Effector CD4-positive, alpha-beta T cell (primary cell): ENCODE measurements around the gene SOX8.
"Not testable (repeated sequence)": the region's sequence is repeated elsewhere in the genome, so short reads cannot be mapped to it uniquely, and the experiment has no call there.

Experiments used
- DNase-seq: peaks from one replicate; pipeline ENCODE4 v3.0.0-alpha.2; 2020
- total RNA-seq: gene quantifications from one replicate; lab custom pipeline; 2026; lab: John Stamatoyannopoulos, UW

Gene SOX8
- total RNA-seq, result 1.9 reads per million, percentile 2 among the genes with 10 or more reads in this experiment

DNA sequence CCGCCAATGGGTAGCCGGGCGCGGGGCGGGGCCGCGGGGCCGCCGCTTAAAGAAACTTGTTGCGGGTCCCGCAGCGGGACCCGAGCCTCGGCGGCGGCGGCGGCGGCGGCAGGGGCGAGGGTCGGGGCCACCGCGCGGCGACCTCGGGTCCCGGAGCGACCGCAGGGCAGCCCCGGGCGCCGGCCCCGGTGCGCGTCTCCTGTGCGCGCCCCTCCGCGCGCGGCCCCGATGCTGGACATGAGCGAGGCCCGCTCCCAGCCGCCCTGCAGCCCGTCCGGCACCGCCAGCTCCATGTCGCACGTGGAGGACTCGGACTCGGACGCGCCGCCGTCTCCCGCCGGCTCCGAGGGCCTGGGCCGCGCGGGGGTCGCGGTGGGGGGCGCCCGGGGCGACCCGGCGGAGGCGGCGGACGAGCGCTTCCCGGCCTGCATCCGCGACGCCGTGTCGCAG, at the start of gene SOX8:
Gene SOX8, plus strand, starts transcription at position 76 of the 450 bp plus-strand sequence. Its CDS starts 153 bp downstream, at position 229.
- no peak for DNase-seq

DNA sequence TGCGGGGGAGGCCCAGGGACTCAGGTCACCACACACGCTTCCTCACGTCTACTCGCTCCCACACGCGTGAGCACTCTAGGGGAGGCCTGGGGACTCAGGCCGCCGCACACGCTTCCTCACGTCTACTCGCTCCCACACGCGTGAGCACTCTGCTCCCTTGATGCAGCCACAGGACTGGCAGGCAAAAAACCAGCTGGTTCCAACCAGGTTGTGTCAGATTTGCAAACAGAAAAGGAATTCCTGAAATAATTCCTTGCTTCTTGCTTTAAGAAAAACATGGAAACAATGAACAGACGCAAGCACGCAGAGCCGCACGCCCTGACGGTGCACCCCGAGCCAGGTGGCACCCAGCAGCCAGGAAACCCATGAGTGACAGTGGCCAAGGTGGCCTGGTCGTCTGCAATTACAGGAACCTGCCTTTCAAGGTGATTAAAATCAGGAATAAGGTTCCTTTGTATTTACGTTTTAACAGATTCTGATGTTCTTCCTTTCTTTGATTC, 48.7 kb upstream of the SOX8 start:
- no peak for DNase-seq

DNA sequence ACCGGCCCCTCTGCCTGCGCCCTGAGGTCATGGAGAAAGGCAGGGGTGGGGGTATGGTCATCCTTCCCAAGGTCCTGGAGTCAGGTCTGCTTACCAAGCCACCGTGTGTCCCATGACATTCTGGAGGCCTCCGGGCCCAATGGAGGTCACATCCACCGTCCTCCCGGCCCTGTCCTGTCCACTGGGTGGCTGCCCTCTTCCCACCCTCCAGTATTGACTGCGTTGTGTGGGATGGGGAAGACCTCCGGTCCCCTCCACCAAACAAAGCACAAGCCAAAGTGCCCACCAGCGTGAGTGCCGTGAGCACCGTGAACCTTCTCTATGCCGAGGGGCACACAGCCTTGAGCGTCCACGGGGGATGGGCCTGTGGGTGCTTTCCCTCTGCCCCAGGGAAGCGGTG, 48.0 kb upstream of the SOX8 start:
- no peak for DNase-seq

GRCh38 chr16:934178-934577, 47.4 kb upstream of the SOX8 start:
- DNase-seq, result no peak

DNA sequence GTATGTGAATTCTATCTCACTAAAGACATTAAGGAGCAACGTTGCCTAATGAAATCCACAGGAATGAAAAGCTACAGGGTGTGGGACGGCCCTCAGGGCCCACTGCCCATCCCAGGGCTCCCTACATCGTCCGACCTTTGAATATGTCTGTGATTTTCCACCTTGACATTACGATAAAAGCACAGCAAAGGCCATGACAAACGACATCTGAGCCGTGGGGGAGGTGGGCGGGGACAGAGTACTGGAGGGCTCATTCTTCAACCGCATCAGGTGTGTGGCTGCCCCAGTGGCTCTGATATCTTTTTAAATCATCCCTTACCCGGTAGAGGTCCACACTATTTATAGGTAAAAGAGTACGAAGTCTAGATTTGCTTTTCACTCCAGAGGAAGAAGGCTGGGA, 45.9 kb upstream of the SOX8 start:
- DNase-seq, result no peak

DNA sequence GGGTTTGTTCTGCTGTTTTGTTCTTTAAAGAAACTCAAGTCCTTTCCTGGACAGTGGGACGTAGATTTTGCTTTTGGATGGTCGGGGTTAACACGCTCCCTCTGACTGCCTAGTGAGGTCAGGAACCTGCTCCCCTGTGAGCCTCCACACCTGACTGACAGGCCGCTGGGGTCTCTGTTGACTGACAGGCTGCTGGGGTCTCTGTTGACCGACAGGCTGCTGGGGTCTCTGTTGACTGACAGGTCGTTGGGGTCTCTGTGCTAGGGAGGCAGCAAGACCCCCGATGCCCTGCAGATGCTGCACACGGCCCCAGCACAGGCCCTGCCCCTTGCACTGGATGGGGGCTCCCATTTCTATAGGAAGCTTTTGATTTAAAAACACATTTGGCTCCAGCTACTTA, 44.3 kb upstream of the SOX8 start:
- no peak for DNase-seq

GRCh38 chr16:937723-938122, 43.8 kb upstream of the SOX8 start:
- DNase-seq, result no peak

DNA sequence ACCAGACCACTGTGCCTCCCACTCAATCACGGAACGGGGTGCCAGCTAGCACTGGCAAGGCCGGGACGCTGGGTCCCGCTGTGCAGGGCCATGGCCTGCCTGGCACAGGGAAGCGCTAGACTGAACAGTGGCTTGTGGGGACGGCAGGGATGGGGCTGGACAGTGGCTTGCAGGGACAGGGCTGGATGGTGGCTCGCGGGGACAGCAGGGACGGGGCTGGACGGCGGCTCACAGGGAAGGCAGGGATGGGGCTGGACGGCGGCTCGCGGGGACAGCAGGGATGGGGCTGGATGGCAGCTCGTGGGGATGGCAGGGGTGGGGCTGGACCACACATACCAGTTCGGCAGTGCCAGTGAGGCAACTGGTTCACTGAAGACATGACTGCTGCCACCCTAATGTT, 43.4 kb upstream of the SOX8 start:
- no peak for DNase-seq

- no peak for DNase-seq
Measured at GRCh38 chr16:938752-939151, 42.8 kb upstream of the SOX8 start.

GRCh38 chr16:939311-939710, 42.3 kb upstream of the SOX8 start:
- DNase-seq, result no peak

- no peak for DNase-seq
Measured at GRCh38 chr16:939941-940340, 41.6 kb upstream of the SOX8 start.

- DNase-seq, result no peak
Measured at GRCh38 chr16:942436-943060, 39.0 kb upstream of the SOX8 start.

DNA sequence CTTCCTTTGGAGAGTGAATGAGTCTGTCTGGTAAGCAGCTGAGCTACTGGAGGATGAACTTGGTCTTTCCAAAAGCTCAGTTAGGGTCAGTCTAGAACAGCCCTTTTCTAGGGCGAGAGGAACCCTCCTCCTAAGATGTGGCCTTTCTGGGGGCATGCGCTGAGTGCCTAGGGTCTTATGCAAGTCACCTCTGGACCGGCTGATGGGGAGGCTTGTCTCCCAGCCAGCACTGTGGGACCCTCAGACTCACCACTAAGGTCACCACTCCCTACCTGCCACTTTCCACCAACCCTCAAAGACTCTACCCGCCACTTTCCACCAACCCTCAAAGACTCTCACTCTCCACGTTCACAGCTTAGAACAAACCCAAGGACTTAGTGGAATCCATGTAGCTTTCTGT, 37.6 kb upstream of the SOX8 start:
- no peak for DNase-seq

DNA sequence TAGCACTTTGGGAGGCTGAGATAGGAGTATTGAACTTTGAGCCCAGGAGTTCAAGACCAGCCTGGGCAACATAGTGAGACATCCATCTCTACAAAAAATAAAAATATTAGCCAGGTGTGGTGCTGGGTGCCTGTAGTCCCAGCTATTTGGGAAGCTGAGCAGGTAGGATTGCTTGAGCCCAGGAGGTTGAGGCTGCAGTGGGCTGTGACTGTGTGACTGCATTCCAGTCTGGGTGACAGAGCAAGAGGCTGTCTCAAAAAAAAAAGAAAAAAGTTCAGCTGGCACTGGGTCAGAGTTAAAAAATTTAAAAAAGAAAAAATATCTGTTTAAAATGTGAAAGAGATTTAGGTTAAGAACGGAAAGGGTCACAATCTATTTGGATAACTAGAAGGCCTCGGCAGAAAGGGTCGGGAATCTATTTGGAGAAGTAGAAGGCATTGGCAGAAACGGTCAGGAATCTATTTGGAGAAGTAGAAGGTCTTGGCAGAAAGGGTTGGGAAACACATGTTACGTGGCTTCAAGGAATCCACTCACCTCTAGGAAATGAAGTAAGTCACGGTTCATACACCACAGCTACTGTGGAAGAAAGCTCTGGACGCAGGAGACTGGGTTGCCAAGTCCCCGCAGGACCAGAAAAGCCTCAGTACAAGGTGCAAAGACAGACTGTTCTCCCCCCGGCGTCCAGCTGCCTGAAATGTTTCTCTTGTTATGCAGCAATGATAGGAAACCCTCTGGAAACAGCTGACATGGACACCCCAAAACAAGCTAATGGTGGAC, 36.1 kb upstream of the SOX8 start:
- DNase-seq, result no peak

DNA sequence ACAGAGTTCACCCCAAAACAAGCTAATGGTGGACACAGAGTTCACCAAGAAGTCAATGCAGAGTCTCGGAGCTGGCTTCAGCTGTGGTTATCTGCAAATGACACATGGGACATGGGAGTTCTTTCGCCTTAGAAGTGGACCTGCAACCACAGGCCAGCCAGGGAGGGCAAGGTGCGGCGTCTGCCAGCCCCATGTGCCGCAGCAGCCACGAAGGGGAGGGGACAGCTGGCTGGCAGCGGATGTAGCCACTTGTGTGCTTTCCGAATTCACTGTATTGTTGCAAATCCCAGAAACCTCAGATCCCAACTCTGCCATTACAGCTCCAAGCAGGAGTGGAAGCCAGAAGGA, 35.5 kb upstream of the SOX8 start:
- no peak for DNase-seq

DNA sequence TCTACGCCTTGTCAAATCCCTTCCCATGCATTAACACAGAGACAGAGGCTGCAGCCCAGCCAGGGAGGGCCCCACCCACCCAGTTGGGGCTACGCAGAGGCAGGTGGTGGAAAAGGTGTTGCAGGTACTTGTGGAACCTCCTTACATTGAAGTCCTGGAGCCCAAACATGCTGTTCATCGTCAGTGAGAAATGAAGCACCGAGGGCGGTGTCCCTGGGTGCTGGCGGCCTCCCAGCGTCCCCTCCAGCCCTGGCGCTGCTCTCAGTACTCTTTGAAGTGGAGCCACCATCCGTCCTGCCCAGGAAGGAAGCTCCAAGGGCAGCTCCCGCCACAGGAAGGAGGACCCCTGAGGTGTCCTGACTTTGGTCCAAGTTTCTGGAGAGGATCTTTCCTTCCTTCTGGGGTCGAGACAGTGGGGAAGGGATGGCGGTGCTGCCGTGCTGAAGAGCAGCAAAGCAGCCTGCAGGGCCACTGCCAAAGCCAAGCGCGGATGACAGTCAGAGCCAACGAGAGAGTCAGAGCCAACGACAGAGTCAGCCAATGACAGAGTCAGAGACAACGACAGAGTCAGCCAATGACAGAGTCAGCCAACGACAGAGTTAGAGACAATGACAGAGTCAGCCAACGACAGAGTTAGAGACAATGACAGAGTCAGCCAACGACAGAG, 34.2 kb upstream of the SOX8 start:
- DNase-seq, result no peak

- not testable (repeated sequence) for DNase-seq
Measured at GRCh38 chr16:947922-948303, 33.7 kb upstream of the SOX8 start.

DNA sequence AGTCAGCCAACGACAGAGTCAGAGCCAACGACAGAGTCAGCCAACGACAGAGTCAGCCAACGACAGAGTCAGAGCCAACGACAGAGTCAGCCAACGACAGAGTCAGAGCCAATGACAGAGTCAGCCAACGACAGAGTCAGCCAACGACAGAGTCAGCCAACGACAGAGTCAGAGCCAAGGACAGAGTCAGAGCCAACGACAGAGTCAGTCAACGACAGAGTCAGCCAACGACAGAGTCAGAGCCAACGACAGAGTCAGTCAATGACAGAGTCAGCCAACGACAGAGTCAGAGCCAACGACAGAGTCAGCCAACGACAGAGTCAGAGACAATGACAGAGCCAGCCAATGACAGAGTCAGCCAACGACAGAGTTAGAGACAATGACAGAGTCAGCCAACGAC, 32.8 kb upstream of the SOX8 start:
- not testable (repeated sequence) for DNase-seq

GRCh38 chr16:950733-951573, 30.6 kb upstream of the SOX8 start:
- DNase-seq, result not testable (repeated sequence)

- DNase-seq, result no peak
Measured at GRCh38 chr16:951660-952301, 29.8 kb upstream of the SOX8 start.

DNA sequence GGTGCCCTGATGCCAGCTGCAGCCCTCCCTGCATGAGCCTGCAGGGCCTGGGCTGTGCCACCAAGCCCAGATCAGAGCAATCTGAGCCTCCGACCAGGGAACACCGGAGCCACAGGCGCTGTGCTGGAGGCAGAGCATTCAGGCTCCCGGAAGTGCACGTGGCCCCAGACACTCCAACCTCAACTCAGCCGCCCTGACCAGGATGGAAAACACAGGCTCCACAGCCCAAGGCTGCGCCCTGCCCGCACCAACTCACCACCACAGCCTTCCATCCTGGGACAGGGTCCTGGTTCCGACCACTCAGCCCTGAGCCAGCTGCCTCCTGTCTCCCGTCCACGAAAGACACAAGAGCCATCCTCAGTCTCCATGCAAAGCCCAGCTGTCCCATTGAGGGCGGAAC, 29.2 kb upstream of the SOX8 start:
- DNase-seq, result no peak

GRCh38 chr16:953818-954217, 27.8 kb upstream of the SOX8 start:
- DNase-seq, result not testable (repeated sequence)
